Gastrocnemius medialis (tissue), 4 donors: ENCODE data around the gene DOCK4. TPM values are rescaled to one million over a fixed set of nuclear protein-coding genes. Genes with fewer than 3 reads are reported as not detected.

Experiments used
- ATAC-seq, 2 donors: fragments of 150-250 bp; one replicate each; pipeline ENCODE4 v1.9.1; 2016
- DNase-seq, 2 donors: peaks; one replicate each; pipeline ENCODE4 v3.0.0-alpha.2; 2019
- H3K27ac ChIP-seq, 4 donors: fragments of 200-600 bp; sonication (generic); 1 replicate in 1 of 4; 2 replicates in 3 of 4; pipeline ENCODE4 v1.5.1; 2016 to 2018; ENCODE audit warnings: mild to moderate bottlenecking in 2 of 4, moderate library complexity in 1 of 4
- H3K27me3 ChIP-seq, 3 donors: fragments of 200-600 bp; sonication (generic) in 2 of 3; 1 replicate in 1 of 3; 2 replicates in 2 of 3; pipeline versions ENCODE4 v1.5.1 to v1.6.0; 2016 to 2019; ENCODE audit warnings: mild to moderate bottlenecking in 1 of 3, moderate library complexity in 1 of 3
- H3K36me3 ChIP-seq, 2 donors: fragments of 200-600 bp; sonication (generic) in 1 of 2; one replicate each; pipeline ENCODE4 v1.5.1; 2017 to 2018
- H3K4me1 ChIP-seq, 2 donors: fragments of 200-600 bp; sonication (generic) in 1 of 2; one replicate each; pipeline ENCODE4 v1.5.1; 2016 to 2017; ENCODE audit warnings: mild to moderate bottlenecking in 2 of 2
- H3K4me3 ChIP-seq, 4 donors: fragments of 200-600 bp; sonication (generic) in 3 of 4; 1 replicate in 1 of 4; 2 replicates in 3 of 4; pipeline ENCODE4 v1.5.1; 2016 to 2019; ENCODE audit warnings: mild to moderate bottlenecking in 2 of 4
- H3K9me3 ChIP-seq, 3 donors: fragments of 200-600 bp; sonication (generic) in 2 of 3; 1 replicate in 1 of 3; 2 replicates in 2 of 3; pipeline ENCODE4 v1.5.1; 2016 to 2019
- POLR2A ChIP-seq, 2 donors: fragments of 450-650 bp; IDR thresholded peaks; one replicate each; pipeline ENCODE4 v1.6.1; 2017; ENCODE audit warnings: antibody characterized with exemption in 2 of 2, mild to moderate bottlenecking in 2 of 2, moderate library complexity in 2 of 2
- in situ Hi-C, 4 donors: fragments of 200-750 bp; cut with MboI; loops; one replicate each; pipeline versions ENCODE4 v1.15.0 to v1.8.0; 2017; ENCODE audit warnings: low sequenced_read_pairs in 4 of 4
- intact Hi-C: fragments of 100-400 bp; cut with DNase I; formaldehyde crosslinking; loops from one replicate; pipeline ENCODE4 v1.15.1; 2023; ENCODE audit warnings: low total_unique reads
- total RNA-seq, 4 donors: library from RNA; depleted of rRNA; stranded (reverse); fragments of >200 nt; gene quantifications; one replicate each; pipeline versions ENCODE4 v1.1.0 to v1.2.3, GENCODE V29; 2016
- TF ChIP-seq, protein P1 (sequence below), 5 experiments: fragments of 450-650 bp in 3 of 5; fragments of 200-600 bp in 2 of 5; sonication (generic) in 2 of 5; IDR thresholded peaks in 4 of 5; conservative IDR thresholded peaks in 1 of 5; 1 replicate in 4 of 5; 2 replicates in 1 of 5; pipeline ENCODE4 v1.5.1; 2016 to 2019; ENCODE audit warnings: antibody characterized with exemption in 5 of 5, mild to moderate bottlenecking in 3 of 5, moderate library complexity in 3 of 5

DOCK4 gene
- total RNA-seq, 4 donors from 2014 or later, result 8.7 to 12.0 (median 10.2) TPM

DNA sequence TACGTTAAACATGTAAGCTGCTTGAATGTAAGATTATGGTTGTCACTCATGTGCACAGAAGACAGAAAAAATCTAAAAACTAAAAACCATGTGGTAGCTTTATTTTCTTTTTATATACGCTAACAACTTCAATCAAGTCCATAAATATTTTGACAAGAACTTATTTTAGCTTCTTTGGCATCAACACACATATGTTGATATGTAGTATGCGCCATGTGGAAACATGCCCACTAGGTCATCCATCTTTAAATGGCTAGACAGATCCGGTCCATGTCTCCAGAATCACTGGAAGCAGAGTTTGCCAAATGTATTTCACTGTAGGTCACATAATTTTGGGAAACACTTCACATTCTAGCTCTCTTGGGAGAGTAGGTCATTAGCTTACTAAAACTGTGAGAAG lies 382.4 kb downstream of the DOCK4 start:
- Histone ChIP-seq H3K27me3 (no peaks in the 10 kb centered on the region), H3K27ac (no peak overlapping the region), H3K4me3 (no peak overlapping the region), H3K4me1 (no peaks in the 10 kb centered on the region), H3K36me3 (peaks cover 0 to 14% of the 10 kb centered on the region in 2 donors), H3K9me3 (no peaks in the 10 kb centered on the region)
- in situ Hi-C loops, result no loop called here
- TF ChIP-seq, protein P1, sequence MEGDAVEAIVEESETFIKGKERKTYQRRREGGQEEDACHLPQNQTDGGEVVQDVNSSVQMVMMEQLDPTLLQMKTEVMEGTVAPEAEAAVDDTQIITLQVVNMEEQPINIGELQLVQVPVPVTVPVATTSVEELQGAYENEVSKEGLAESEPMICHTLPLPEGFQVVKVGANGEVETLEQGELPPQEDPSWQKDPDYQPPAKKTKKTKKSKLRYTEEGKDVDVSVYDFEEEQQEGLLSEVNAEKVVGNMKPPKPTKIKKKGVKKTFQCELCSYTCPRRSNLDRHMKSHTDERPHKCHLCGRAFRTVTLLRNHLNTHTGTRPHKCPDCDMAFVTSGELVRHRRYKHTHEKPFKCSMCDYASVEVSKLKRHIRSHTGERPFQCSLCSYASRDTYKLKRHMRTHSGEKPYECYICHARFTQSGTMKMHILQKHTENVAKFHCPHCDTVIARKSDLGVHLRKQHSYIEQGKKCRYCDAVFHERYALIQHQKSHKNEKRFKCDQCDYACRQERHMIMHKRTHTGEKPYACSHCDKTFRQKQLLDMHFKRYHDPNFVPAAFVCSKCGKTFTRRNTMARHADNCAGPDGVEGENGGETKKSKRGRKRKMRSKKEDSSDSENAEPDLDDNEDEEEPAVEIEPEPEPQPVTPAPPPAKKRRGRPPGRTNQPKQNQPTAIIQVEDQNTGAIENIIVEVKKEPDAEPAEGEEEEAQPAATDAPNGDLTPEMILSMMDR (IDR thresholded peaks at IDR 0.05 in 4 of 5, conservative IDR thresholded peaks at IDR 0.05 in 1 of 5), result no peak
- TF ChIP-seq POLR2A (IDR thresholded peaks at IDR 0.05), result no peak
- intact Hi-C loops, result no loop called here
- DNase-seq (no peak), ATAC-seq (no peak)

DNA sequence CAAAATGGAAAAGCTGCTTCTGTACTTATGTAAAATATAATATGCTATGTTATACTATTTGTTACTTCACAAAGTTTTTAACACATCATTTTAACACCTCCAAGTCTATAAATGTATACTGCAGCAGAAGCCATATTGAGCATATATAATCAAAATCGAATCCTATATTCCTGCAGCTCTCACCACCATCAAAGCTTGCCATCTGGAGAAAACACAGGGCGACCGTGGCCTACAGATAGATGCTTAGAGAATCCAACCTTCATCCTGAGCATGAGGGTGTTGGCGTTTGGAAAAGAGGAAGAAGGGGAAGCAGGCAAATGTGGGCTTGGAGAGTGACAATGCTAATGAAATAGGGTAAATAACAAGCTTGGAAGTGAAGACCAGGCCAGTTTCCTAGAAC lies 385.2 kb downstream of the DOCK4 start:
- no peaks in the 10 kb centered on the region for H3K4me1 ChIP-seq
- no peaks in the 10 kb centered on the region for H3K9me3 ChIP-seq
- H3K4me3 ChIP-seq, result no peak overlapping the region
- no peak overlapping the region for H3K27ac ChIP-seq
- peaks cover 0 to 14% of the 10 kb centered on the region in 2 donors for H3K36me3 ChIP-seq
- no peaks in the 10 kb centered on the region for H3K27me3 ChIP-seq
- in situ Hi-C loops (no loop called here), intact Hi-C loops (no loop called here)
- ATAC-seq, result no peak
- no peak for DNase-seq
- TF ChIP-seq, protein P1 (IDR thresholded peaks at IDR 0.05 in 4 of 5, conservative IDR thresholded peaks at IDR 0.05 in 1 of 5), result no peak
- no peak for TF ChIP-seq POLR2A (IDR thresholded peaks at IDR 0.05)

DNA sequence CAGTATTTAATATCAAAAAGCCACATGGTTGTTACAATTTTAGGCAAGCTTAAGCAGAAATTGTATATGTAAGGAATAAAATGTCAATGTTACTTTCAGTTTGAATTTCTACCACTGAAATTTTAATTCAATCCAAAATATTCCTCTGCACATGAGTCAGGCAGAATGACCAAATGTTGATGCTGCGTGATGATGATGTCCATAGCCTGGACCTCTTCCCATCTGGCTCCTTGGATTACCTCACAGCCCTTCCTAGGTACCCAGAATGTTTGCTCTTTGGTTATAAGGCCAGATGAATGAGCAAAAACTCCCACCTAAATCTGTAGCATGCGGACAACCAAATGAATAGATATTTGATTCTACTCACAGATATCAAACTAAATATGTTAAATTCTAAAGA lies 385.6 kb downstream of the DOCK4 start:
- Histone ChIP-seq H3K4me1 (no peaks in the 10 kb centered on the region), H3K4me3 (no peak overlapping the region), H3K36me3 (peaks cover 0 to 14% of the 10 kb centered on the region in 2 donors), H3K27me3 (no peaks in the 10 kb centered on the region), H3K27ac (no peak overlapping the region), H3K9me3 (no peaks in the 10 kb centered on the region)
- in situ Hi-C loops, result no loop called here
- TF ChIP-seq POLR2A (IDR thresholded peaks at IDR 0.05), result no peak
- TF ChIP-seq, protein P1 (IDR thresholded peaks at IDR 0.05 in 4 of 5, conservative IDR thresholded peaks at IDR 0.05 in 1 of 5), result no peak
- intact Hi-C loops, result no loop called here
- DNase-seq (no peak), ATAC-seq (no peak)

DNA sequence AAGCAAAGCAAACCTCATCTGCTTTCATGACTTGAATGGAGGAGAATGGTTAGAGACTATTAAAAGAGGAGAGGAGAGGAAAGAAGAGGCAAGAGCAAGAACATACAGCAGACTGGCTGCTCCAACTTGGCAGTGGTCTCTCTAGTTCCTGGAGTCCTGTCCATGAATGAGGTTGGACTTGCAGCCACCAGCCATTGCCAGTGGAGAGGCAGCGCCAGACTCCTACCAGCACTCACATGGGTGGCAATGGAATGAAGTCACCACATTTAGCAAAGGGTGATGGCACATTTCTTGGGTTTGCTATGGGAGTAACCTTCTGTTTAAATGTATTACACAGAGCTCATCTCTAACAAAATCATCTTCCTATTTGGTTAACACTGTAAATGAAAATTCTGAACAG lies 386.1 kb downstream of the DOCK4 start:
- in situ Hi-C loops, result no loop called here
- TF ChIP-seq, protein P1 (IDR thresholded peaks at IDR 0.05 in 4 of 5, conservative IDR thresholded peaks at IDR 0.05 in 1 of 5), result no peak
- ATAC-seq, result no peak

DNA sequence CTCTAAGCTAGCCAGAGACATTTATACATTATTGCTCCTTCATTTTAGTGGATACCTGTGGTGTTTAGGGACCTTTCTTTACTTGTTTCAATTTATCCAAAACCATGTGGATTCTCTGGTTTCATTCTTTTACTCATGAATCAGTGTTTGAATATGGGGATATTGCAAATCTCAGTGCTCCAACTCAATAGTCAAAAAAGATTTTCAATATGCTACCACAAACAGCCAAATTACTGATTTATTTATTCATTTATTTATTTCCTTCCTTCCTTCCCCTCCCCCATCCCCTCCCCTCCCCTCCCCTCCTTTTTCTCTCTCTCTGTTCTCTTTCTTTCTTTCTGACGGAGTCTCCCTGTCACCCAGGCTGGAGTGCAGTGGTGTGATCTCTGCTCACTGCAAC lies 390.8 kb downstream of the DOCK4 start:
- in situ Hi-C loops, result no loop called here
- Histone ChIP-seq H3K36me3 (peaks cover 0 to 1% of the 10 kb centered on the region in 2 donors), H3K27me3 (no peaks in the 10 kb centered on the region), H3K4me1 (no peaks in the 10 kb centered on the region), H3K27ac (no peak overlapping the region), H3K9me3 (no peaks in the 10 kb centered on the region), H3K4me3 (no peak overlapping the region)
- intact Hi-C loops, result no loop called here
- TF ChIP-seq POLR2A (IDR thresholded peaks at IDR 0.05), result no peak
- TF ChIP-seq, protein P1 (IDR thresholded peaks at IDR 0.05 in 4 of 5, conservative IDR thresholded peaks at IDR 0.05 in 1 of 5), result no peak
- ATAC-seq (no peak), DNase-seq (no peak)

More for the DNA sequence above, 386.1 kb downstream of the DOCK4 start:
- no peak for DNase-seq
- Histone ChIP-seq H3K36me3 (peaks cover 0 to 14% of the 10 kb centered on the region in 2 donors), H3K4me3 (no peak overlapping the region), H3K9me3 (no peaks in the 10 kb centered on the region), H3K27ac (no peak overlapping the region), H3K4me1 (no peaks in the 10 kb centered on the region), H3K27me3 (no peaks in the 10 kb centered on the region)
- intact Hi-C loops, result no loop called here
